Neural cell (in vitro differentiated cells): ENCODE data around the gene ANK2. TPM values are rescaled to one million over a fixed set of nuclear protein-coding genes. Genes with fewer than 3 reads are reported as not detected.

Experiments
- H2AFZ ChIP-seq: fragments of 200-600, 300-800 bp; sonication (generic), shearing (Covaris generic); 2 replicates; pipeline ENCODE4 v1.6.0; 2014; ENCODE audit warnings: low read depth, mild to moderate bottlenecking, antibody characterized with exemption, low read length, moderate library complexity
- H3F3A ChIP-seq: fragments of 200-600 bp; shearing (Covaris generic); 2 replicates; pipeline ENCODE4 v1.6.1; 2016; ENCODE audit warnings: mild to moderate bottlenecking, moderate library complexity, mixed read lengths, antibody characterized with exemption, low read length; ENCODE audit not compliant: insufficient read depth, poor library complexity, severe bottlenecking
- H3K27ac ChIP-seq: fragments of 200-600, 300-800 bp; sonication (generic), shearing (Covaris generic); 2 replicates; pipeline ENCODE4 v1.5.1; 2014; ENCODE audit warnings: mild to moderate bottlenecking, low read length, moderate library complexity
- H3K27me3 ChIP-seq: fragments of 300-800, 200-600 bp; sonication (generic), shearing (Covaris generic); 2 replicates; pipeline ENCODE4 v1.6.0; 2014; ENCODE audit warnings: mild to moderate bottlenecking, low read depth, low read length, moderate library complexity; ENCODE audit not compliant: insufficient read depth
- H3K36me3 ChIP-seq: fragments of 300-800, 200-600 bp; sonication (generic), shearing (Covaris generic); 2 replicates; pipeline ENCODE4 v1.5.1; 2014; ENCODE audit warnings: mild to moderate bottlenecking, antibody characterized with exemption, low read length, moderate library complexity; ENCODE audit not compliant: insufficient read depth
- H3K4me2 ChIP-seq: fragments of 300-800, 200-600 bp; sonication (generic), shearing (Covaris generic); 2 replicates; pipeline ENCODE4 v1.6.0; 2014; ENCODE audit warnings: mild to moderate bottlenecking, low read length
- H3K4me3 ChIP-seq: fragments of 300-800, 200-600 bp; sonication (generic), shearing (Covaris generic); 2 replicates; pipeline ENCODE4 v1.5.1; 2014; ENCODE audit warnings: mild to moderate bottlenecking, low read length, moderate library complexity
- H3K79me2 ChIP-seq: fragments of 200-600 bp; shearing (Covaris generic); replicated peaks from 2 replicates; pipeline ENCODE4 v1.6.0; 2014; ENCODE audit warnings: mild to moderate bottlenecking, low read length, moderate library complexity; ENCODE audit not compliant: insufficient read depth
- H3K9ac ChIP-seq: fragments of 300-800, 200-600 bp; sonication (generic), shearing (Covaris generic); 2 replicates; pipeline ENCODE4 v1.6.1; 2016; ENCODE audit warnings: mild to moderate bottlenecking, low read length, mixed read lengths
- H3K9me2 ChIP-seq: fragments of 200-600 bp; shearing (Covaris generic); 2 replicates; pipeline ENCODE4 v1.6.1; 2016; ENCODE audit warnings: mild to moderate bottlenecking, low read length, mixed read lengths; ENCODE audit not compliant: insufficient read depth
- H3K9me3 ChIP-seq: fragments of 200-600, 300-800 bp; sonication (generic), shearing (Covaris generic); 2 replicates; pipeline ENCODE4 v1.6.1; 2016; ENCODE audit warnings: mild to moderate bottlenecking, mixed run types, low read length, moderate library complexity, mixed read lengths
- H4K20me1 ChIP-seq: fragments of 200-600 bp; shearing (Covaris generic); 2 replicates; pipeline ENCODE4 v1.6.1; 2016; ENCODE audit warnings: mild to moderate bottlenecking, mixed run types; ENCODE audit not compliant: insufficient read depth
- EP300 ChIP-seq: fragments of 450-650 bp; conservative IDR thresholded peaks from 2 replicates; pipeline ENCODE4 v1.6.1; 2014; ENCODE audit warnings: antibody characterized with exemption, mild to moderate bottlenecking, moderate library complexity; ENCODE audit not compliant: poor library complexity, severe bottlenecking
- EZH2 ChIP-seq: fragments of 200-600, 300-800 bp; shearing (Covaris generic), sonication (generic); IDR thresholded peaks from 2 replicates; pipeline ENCODE4 v1.6.1; 2014; ENCODE audit warnings: antibody characterized with exemption, low read length, borderline replicate concordance, mild to moderate bottlenecking; ENCODE audit not compliant: insufficient read depth, poor library complexity, severe bottlenecking
- MXI1 ChIP-seq: fragments of 450-650 bp; conservative IDR thresholded peaks from 2 replicates; pipeline ENCODE4 v1.6.1; 2014; ENCODE audit warnings: antibody characterized with exemption, mild to moderate bottlenecking; ENCODE audit not compliant: poor library complexity, severe bottlenecking
- POLR2AphosphoS5 ChIP-seq: IDR thresholded peaks from 2 replicates; pipeline ENCODE4 v1.6.1; 2012
- RAD21 ChIP-seq: fragments of 450-650 bp; conservative IDR thresholded peaks from 2 replicates; pipeline ENCODE4 v1.6.1; 2014; ENCODE audit warnings: antibody characterized with exemption, mild to moderate bottlenecking, moderate library complexity
- SMC3 ChIP-seq: fragments of 450-650 bp; conservative IDR thresholded peaks from 2 replicates; pipeline ENCODE4 v1.6.1; 2014; ENCODE audit warnings: antibody characterized with exemption, mild to moderate bottlenecking, moderate library complexity; ENCODE audit not compliant: poor library complexity
- TAF1 ChIP-seq: IDR thresholded peaks from 2 replicates; pipeline ENCODE4 v1.6.1; 2012; ENCODE audit warnings: low read depth
- polyA plus RNA-seq: library from polyadenylated mRNA; depleted of rRNA; stranded (reverse); fragments of >200 nt; gene quantifications from 2 replicates; pipeline ENCODE4 v1.2.3, GENCODE V29; 2014
- TF ChIP-seq, protein P1 (sequence below): IDR thresholded peaks from 2 replicates; pipeline ENCODE4 v1.6.1; 2012; ENCODE audit warnings: borderline replicate concordance
- TF ChIP-seq, protein P2 (sequence below): fragments of 450-650 bp; IDR thresholded peaks from 2 replicates; pipeline ENCODE4 v1.5.1; 2014; ENCODE audit warnings: antibody characterized with exemption, mild to moderate bottlenecking, moderate library complexity; ENCODE audit not compliant: poor library complexity, severe bottlenecking

ANK2 gene
- polyA plus RNA-seq, 1 donor from 2014 or later: 52.0 TPM

DNA sequence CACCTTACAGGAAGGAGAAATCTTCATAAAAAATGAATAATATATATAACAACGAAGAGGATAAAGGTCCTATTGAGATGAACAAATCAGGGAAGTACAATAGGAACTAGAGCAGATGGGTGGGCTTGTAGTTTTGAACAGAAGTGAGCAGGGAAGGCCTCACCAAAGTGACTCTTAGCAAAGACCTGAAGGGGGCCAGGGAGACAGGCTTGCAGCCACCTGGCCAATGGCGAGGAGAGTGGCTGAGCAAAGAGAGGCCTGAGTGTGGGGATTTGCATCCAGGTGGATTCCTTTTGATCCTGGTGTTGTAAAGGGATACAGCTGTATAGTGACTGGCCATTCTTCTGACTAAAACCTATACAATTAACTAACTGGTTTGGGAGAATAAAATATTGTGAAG lies 358.0 kb downstream of the ANK2 start:
- TF ChIP-seq, protein P1, sequence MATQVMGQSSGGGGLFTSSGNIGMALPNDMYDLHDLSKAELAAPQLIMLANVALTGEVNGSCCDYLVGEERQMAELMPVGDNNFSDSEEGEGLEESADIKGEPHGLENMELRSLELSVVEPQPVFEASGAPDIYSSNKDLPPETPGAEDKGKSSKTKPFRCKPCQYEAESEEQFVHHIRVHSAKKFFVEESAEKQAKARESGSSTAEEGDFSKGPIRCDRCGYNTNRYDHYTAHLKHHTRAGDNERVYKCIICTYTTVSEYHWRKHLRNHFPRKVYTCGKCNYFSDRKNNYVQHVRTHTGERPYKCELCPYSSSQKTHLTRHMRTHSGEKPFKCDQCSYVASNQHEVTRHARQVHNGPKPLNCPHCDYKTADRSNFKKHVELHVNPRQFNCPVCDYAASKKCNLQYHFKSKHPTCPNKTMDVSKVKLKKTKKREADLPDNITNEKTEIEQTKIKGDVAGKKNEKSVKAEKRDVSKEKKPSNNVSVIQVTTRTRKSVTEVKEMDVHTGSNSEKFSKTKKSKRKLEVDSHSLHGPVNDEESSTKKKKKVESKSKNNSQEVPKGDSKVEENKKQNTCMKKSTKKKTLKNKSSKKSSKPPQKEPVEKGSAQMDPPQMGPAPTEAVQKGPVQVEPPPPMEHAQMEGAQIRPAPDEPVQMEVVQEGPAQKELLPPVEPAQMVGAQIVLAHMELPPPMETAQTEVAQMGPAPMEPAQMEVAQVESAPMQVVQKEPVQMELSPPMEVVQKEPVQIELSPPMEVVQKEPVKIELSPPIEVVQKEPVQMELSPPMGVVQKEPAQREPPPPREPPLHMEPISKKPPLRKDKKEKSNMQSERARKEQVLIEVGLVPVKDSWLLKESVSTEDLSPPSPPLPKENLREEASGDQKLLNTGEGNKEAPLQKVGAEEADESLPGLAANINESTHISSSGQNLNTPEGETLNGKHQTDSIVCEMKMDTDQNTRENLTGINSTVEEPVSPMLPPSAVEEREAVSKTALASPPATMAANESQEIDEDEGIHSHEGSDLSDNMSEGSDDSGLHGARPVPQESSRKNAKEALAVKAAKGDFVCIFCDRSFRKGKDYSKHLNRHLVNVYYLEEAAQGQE: no peak
- no peak for TF ChIP-seq EP300
- TF ChIP-seq MXI1: no peak
- TF ChIP-seq, protein P2, sequence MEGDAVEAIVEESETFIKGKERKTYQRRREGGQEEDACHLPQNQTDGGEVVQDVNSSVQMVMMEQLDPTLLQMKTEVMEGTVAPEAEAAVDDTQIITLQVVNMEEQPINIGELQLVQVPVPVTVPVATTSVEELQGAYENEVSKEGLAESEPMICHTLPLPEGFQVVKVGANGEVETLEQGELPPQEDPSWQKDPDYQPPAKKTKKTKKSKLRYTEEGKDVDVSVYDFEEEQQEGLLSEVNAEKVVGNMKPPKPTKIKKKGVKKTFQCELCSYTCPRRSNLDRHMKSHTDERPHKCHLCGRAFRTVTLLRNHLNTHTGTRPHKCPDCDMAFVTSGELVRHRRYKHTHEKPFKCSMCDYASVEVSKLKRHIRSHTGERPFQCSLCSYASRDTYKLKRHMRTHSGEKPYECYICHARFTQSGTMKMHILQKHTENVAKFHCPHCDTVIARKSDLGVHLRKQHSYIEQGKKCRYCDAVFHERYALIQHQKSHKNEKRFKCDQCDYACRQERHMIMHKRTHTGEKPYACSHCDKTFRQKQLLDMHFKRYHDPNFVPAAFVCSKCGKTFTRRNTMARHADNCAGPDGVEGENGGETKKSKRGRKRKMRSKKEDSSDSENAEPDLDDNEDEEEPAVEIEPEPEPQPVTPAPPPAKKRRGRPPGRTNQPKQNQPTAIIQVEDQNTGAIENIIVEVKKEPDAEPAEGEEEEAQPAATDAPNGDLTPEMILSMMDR: no peak
- Histone ChIP-seq H3K9ac (no peak overlapping the region), H3K79me2 (no peaks in the 10 kb centered on the region), H3F3A (no peaks in the 10 kb centered on the region), H3K9me3 (no peaks in the 10 kb centered on the region), H4K20me1 (no peaks in the 10 kb centered on the region), H3K4me3 (no peak overlapping the region), H2AFZ (no peak overlapping the region), H3K27me3 (no peaks in the 10 kb centered on the region), H3K27ac (no peak overlapping the region), H3K4me2 (no peak overlapping the region), H3K36me3 (no peaks in the 10 kb centered on the region), H3K9me2 (no peaks in the 10 kb centered on the region)

DNA sequence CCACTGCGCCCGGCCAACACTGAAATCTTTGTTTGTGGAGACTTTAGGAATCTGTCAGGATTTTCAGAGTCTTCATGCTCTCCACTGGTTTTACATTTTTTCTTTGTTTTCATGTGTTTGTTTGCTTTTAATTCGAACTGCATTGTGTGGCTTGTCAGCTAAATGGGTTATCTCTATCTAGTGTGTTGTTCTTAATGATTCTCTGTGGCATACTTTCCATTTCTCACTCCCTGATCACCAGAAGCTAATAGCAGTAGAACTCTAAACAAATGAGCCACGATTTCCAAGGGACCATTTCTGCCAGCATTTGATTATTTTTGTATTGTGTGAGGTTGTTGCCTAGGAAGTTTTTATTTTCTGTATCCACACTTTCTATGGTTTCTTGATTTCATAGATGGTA lies 359.7 kb downstream of the ANK2 start:
- H3K27ac ChIP-seq: no peak overlapping the region
- H3K9me3 ChIP-seq: no peaks in the 10 kb centered on the region
- no peak overlapping the region for H2AFZ ChIP-seq
- no peaks in the 10 kb centered on the region for H3K27me3 ChIP-seq
- no peaks in the 10 kb centered on the region for H3F3A ChIP-seq
- no peak overlapping the region for H3K9ac ChIP-seq
- no peaks in the 10 kb centered on the region for H3K36me3 ChIP-seq
- no peak overlapping the region for H3K4me2 ChIP-seq
- H3K9me2 ChIP-seq: no peaks in the 10 kb centered on the region
- TF ChIP-seq MXI1 (no peak), EP300 (no peak), EZH2 (no peak), RAD21 (no peak), TAF1 (no peak), POLR2AphosphoS5 (no peak), SMC3 (no peak)
- TF ChIP-seq, protein P2: no peak
- TF ChIP-seq, protein P1: no peak
- no peaks in the 10 kb centered on the region for H3K79me2 ChIP-seq
- H4K20me1 ChIP-seq: no peaks in the 10 kb centered on the region
- no peak overlapping the region for H3K4me3 ChIP-seq
